ENCODE data around the gene MTHFR.

DNA sequence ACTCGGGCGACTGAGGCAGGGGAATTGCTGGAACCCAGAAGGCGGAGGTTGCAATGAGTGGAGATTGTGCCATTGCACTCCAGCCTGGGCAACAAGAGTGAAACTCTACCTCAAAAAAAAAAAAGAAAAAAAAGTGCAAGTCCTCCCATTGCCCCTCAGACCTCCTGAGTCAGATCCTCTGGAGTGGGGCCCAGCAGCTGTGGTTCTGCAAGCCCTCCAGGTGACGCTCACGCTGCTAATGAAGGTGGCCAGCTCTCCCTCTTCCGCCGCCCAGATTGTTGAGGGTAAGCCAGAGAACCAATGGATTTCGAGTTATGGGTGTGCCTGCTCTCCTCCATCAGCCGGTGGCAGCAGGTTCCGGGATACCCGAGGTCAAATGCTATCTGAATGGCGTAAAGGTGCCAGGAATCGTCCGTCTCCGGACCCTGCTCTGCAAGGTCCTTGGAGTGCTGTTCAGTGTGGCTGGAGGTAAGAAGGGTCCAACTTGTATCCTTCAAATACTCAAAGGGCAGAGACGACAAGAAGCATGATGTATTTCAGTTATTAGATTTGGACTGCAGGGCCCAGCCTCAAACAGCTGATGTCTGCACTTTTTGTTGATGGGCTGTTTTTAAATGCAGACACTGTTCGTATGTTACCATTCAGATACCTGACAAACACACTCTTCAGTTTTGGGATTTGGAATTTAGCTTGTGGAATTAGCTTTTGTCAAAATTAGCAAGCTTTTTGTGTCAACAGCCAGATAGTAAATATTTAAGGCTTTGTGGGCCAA, 17.8 kb upstream of the MTHFR start:
- TF ChIP-seq CTCF (IDR thresholded peaks at IDR 0.05) (no peak), EP300 (IDR thresholded peaks at IDR 0.05) (no peak), POLR2A (IDR thresholded peaks at IDR 0.05) (no peak)

All from upper lobe of left lung (tissue), 4 donors.